Kidney epithelial cell (primary cell): ENCODE measurements around the gene POP4. TPM values are rescaled to one million over a fixed set of nuclear protein-coding genes. Genes with fewer than 3 reads are reported as not detected.

Experiments used
- DNase-seq: peaks from one replicate; pipeline ENCODE4 v3.0.0-alpha.2; 2010; ENCODE audit warnings: low read depth
- H3K27me3 ChIP-seq: 2 replicates; pipeline ENCODE4 v1.6.0; 2011; ENCODE audit warnings: low read length; ENCODE audit not compliant: control insufficient read depth, insufficient read depth
- H3K36me3 ChIP-seq: 2 replicates; pipeline ENCODE4 v1.5.1; 2011; ENCODE audit warnings: low read length; ENCODE audit not compliant: control insufficient read depth, insufficient read depth
- H3K4me3 ChIP-seq: 2 replicates; pipeline ENCODE4 v1.5.1; 2011; ENCODE audit warnings: low read depth, mild to moderate bottlenecking, control low read depth, low read length
- CTCF ChIP-seq: IDR thresholded peaks from 2 replicates; pipeline ENCODE4 v1.5.1; 2011; ENCODE audit warnings: mild to moderate bottlenecking, moderate library complexity, low read length, control low read depth, inconsistent platforms; ENCODE audit not compliant: insufficient read depth, poor library complexity, severe bottlenecking
- total RNA-seq: library from RNA; depleted of rRNA; stranded (reverse); fragments of >200 nt; gene quantifications from 2 replicates; pipeline ENCODE4 v1.2.3, GENCODE V29; 2015

POP4 gene
- total RNA-seq, 1 donor from 2014 or later, result 68.1 TPM

GRCh38 chr19:29662278-29662603 lies 56.2 kb downstream of the POP4 start:
- H3K36me3 ChIP-seq, result no peaks in the 10 kb centered on the region
- H3K27me3 ChIP-seq, result no peaks in the 10 kb centered on the region
- no peak overlapping the region for H3K4me3 ChIP-seq
- DNase-seq, result no peak
- no peak for TF ChIP-seq CTCF

DNA sequence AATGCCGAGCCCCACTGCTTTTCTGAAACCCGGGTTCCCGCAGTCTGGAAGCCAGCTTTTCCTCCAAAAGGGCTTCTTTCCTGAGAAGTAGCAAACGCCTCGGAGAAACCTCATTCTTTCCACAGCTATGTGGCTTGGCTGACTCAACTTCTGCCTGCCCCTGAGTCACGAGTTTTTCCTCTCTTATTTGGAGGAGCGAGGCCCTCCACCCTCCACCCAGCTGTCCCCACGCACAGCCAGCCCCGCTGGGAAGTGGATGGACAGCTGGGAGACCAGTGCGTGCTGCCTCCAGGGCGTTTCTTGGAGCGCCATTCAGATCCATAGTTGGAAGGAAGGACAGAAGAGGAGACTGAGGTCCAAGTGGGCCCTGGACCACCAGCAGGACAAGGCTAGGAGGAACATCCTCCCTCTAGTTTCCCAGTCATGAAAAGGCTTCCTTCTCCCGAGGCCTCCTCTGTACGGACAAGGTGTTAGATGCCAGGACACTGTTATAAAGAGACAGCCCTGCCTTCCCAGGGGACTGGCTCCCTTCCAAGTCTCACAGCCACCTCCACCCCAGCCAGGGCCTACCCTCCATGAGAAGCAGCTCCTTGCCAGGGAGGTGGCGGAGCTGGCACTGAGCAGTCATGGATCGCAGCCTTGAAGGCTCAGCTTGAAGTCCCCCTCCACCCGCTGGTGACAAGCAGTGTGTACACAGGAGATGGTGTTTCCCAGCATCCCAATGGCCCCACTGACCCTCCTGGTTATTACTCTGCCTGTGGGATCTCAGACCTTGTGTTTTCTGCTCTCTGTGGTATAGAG lies 56.7 kb downstream of the POP4 start:
- TF ChIP-seq CTCF, result no peak
- Histone ChIP-seq H3K4me3 (no peak overlapping the region), H3K27me3 (no peaks in the 10 kb centered on the region), H3K36me3 (no peaks in the 10 kb centered on the region)
- peak; percentile 63 for DNase-seq

GRCh38 chr19:29663861-29664752 lies 58.0 kb downstream of the POP4 start:
- Histone ChIP-seq H3K4me3 (no peak overlapping the region), H3K27me3 (no peaks in the 10 kb centered on the region), H3K36me3 (no peaks in the 10 kb centered on the region)
- no peak for DNase-seq
- no peak for TF ChIP-seq CTCF

- Histone ChIP-seq H3K36me3 (no peaks in the 10 kb centered on the region), H3K4me3 (peak overlapping the region; percentile 82), H3K27me3 (no peaks in the 10 kb centered on the region)
- TF ChIP-seq CTCF, result no peak
- no peak for DNase-seq
These were observed 58.7 kb downstream of the POP4 start for GRCh38 chr19:29664753-29665214.

- Histone ChIP-seq H3K27me3 (no peaks in the 10 kb centered on the region), H3K36me3 (no peaks in the 10 kb centered on the region), H3K4me3 (peak within 1 kb of the TSS; percentile 82)
- TF ChIP-seq CTCF, result no peak
- DNase-seq, result no peak
These were observed 59.2 kb downstream of the POP4 start, which contains the start of gene PLEKHF1 for GRCh38 chr19:29665215-29665825. Gene PLEKHF1, plus strand, starts transcription at chr19:29665461. Its CDS starts 8,379 bp downstream, at chr19:29673840.
